GF-D8 (cell line): Measurements from ENCODE around the gene PDE4B.

Source experiments
- DNase-seq: peaks from one replicate; lab custom pipeline; 2025; lab: John Stamatoyannopoulos, UW

Gene PDE4B

GRCh38 chr1:66311628-66312027 lies 518.9 kb downstream of the PDE4B start:
- no peak for DNase-seq

- DNase-seq = no peak
These were observed 519.7 kb downstream of the PDE4B start for GRCh38 chr1:66312271-66312990.

GRCh38 chr1:66313429-66313828 lies 520.7 kb downstream of the PDE4B start:
- no peak for DNase-seq

GRCh38 chr1:66315671-66316070 lies 523.0 kb downstream of the PDE4B start:
- DNase-seq = no peak

- no peak for DNase-seq
These were observed 524.0 kb downstream of the PDE4B start for GRCh38 chr1:66316464-66317247.

GRCh38 chr1:66317248-66317515 lies 524.5 kb downstream of the PDE4B start:
- DNase-seq = no peak

GRCh38 chr1:66320231-66320630 lies 527.5 kb downstream of the PDE4B start:
- DNase-seq = no peak

GRCh38 chr1:66322462-66322861 lies 529.8 kb downstream of the PDE4B start:
- DNase-seq = peak; percentile 22

- no peak for DNase-seq
These were observed 531.4 kb downstream of the PDE4B start for GRCh38 chr1:66323958-66324625.

GRCh38 chr1:66325594-66326380 lies 533.1 kb downstream of the PDE4B start:
- DNase-seq = no peak

- DNase-seq = no peak
These were observed 534.2 kb downstream of the PDE4B start for GRCh38 chr1:66326867-66327266.

- DNase-seq = peak; percentile 48
These were observed 534.9 kb downstream of the PDE4B start for GRCh38 chr1:66327588-66327987.

- DNase-seq = no peak
These were observed 536.2 kb downstream of the PDE4B start for GRCh38 chr1:66328896-66329295.

GRCh38 chr1:66330722-66331141 lies 538.0 kb downstream of the PDE4B start:
- peak; percentile 36 for DNase-seq

GRCh38 chr1:66331658-66332547 lies 539.2 kb downstream of the PDE4B start:
- no peak for DNase-seq

GRCh38 chr1:66332548-66332901 lies 539.8 kb downstream of the PDE4B start:
- DNase-seq = no peak

GRCh38 chr1:66333466-66334199 lies 540.9 kb downstream of the PDE4B start:
- no peak for DNase-seq

- DNase-seq = no peak
These were observed 541.6 kb downstream of the PDE4B start for GRCh38 chr1:66334318-66334717.

GRCh38 chr1:66335125-66335524 lies 542.4 kb downstream of the PDE4B start:
- no peak for DNase-seq

- peak; percentile 73 for DNase-seq
These were observed 543.4 kb downstream of the PDE4B start for GRCh38 chr1:66335859-66336640.
